Body of pancreas (tissue), 4 donors: ENCODE measurements around the gene KCNQ5. TPM values are rescaled to one million over a fixed set of nuclear protein-coding genes. Genes with fewer than 3 reads are reported as not detected.

Experiments
- ATAC-seq: fragments of 150-250 bp; one replicate; pipeline ENCODE4 v1.9.1; 2016
- DNase-seq, 4 donors: peaks; one replicate each; pipeline ENCODE4 v3.0.0-alpha.2; 2019
- H3K27ac ChIP-seq, 4 donors: fragments of 200-600 bp; sonication (generic); 1 replicate in 3 of 4; 2 replicates in 1 of 4; pipeline versions ENCODE4 v1.5.1 to v1.6.1; 2016 to 2019; ENCODE audit warnings: mild to moderate bottlenecking in 1 of 4, mixed read lengths in 1 of 4, moderate library complexity in 1 of 4
- H3K27me3 ChIP-seq, 2 donors: fragments of 200-600 bp; sonication (generic); one replicate each; pipeline ENCODE4 v1.6.0; 2016; ENCODE audit warnings: mild to moderate bottlenecking in 1 of 2
- H3K36me3 ChIP-seq, 2 donors: fragments of 200-600 bp; sonication (generic); replicated peaks in 1 of 2; 2 replicates each; pipeline ENCODE4 v1.5.1; 2016; ENCODE audit warnings: low read depth in 2 of 2; ENCODE audit not compliant: insufficient read depth in 1 of 2
- H3K4me1 ChIP-seq: fragments of 200-600 bp; sonication (generic); one replicate; pipeline ENCODE4 v1.6.0; 2016
- H3K4me3 ChIP-seq, 2 donors: fragments of 200-600 bp; sonication (generic); 1 replicate in 1 of 2; 2 replicates in 1 of 2; pipeline ENCODE4 v1.5.1; 2016 to 2019
- H3K9me3 ChIP-seq, 3 donors: fragments of 200-600 bp; sonication (generic); 1 replicate in 2 of 3; 2 replicates in 1 of 3; pipeline ENCODE4 v1.5.1; 2016
- CTCF ChIP-seq, 7 experiments: fragments of 450-650 bp in 4 of 7; fragments of 200-600 bp in 3 of 7; sonication (generic) in 3 of 7; IDR thresholded peaks; one replicate each; pipeline ENCODE4 v1.5.1; 2016 to 2019; ENCODE audit warnings: antibody characterized with exemption in 7 of 7
- POLR2A ChIP-seq, 3 donors: fragments of 450-650 bp; IDR thresholded peaks; one replicate each; pipeline ENCODE4 v1.6.1; 2016; ENCODE audit warnings: antibody characterized with exemption in 3 of 3, mild to moderate bottlenecking in 2 of 3
- WGBS, 2 donors: methylation state at CpG; one replicate each; pipeline ENCODE4 v1.1.5; 2017; 5-methylcytosine and 5-hydroxymethylcytosine counted together
- intact Hi-C: fragments of 100-400 bp; cut with DNase I; formaldehyde crosslinking; loops from one replicate; pipeline ENCODE4 v1.15.1; 2023
- total RNA-seq, 2 donors: library from RNA; depleted of rRNA; stranded (reverse); fragments of >200 nt; gene quantifications; one replicate each; pipeline ENCODE4 v1.1.0, GENCODE V29; 2016

The KCNQ5 gene
- total RNA-seq, 2 donors from 2014 or later, result 1.0 to 1.6 TPM

- no peak for TF ChIP-seq POLR2A (IDR thresholded peaks at IDR 0.05)
- TF ChIP-seq CTCF (IDR thresholded peaks at IDR 0.05), result no peak
- ATAC-seq (no peak), DNase-seq (no peak)
- WGBS, 2 donors, result 87 to 89% methylated on average over 1 of the region's 1 CpG
- intact Hi-C loops, result no loop called here
- Histone ChIP-seq H3K27me3 (no peaks in the 10 kb centered on the region), H3K27ac (no peak overlapping the region), H3K4me3 (no peak overlapping the region), H3K9me3 (no peaks in the 10 kb centered on the region), H3K4me1 (no peaks in the 10 kb centered on the region), H3K36me3 (no peaks in the 10 kb centered on the region)
Measured at GRCh38 chr6:72835749-72836148, 213.9 kb downstream of the KCNQ5 start.

- intact Hi-C loops, result no loop called here
- Histone ChIP-seq H3K36me3 (no peaks in the 10 kb centered on the region), H3K4me1 (no peaks in the 10 kb centered on the region), H3K27me3 (no peaks in the 10 kb centered on the region), H3K9me3 (no peaks in the 10 kb centered on the region), H3K4me3 (no peak overlapping the region), H3K27ac (no peak overlapping the region)
- TF ChIP-seq CTCF (IDR thresholded peaks at IDR 0.05), result no peak
- WGBS, 2 donors, result 82 to 95% methylated on average over 1 of the region's 1 CpG
- ATAC-seq, result no peak
- no peak for DNase-seq
Measured at GRCh38 chr6:72836971-72837370, 215.1 kb downstream of the KCNQ5 start.

- intact Hi-C loops, result no loop called here
- Histone ChIP-seq H3K36me3 (no peaks in the 10 kb centered on the region), H3K27me3 (no peaks in the 10 kb centered on the region), H3K4me3 (no peak overlapping the region), H3K4me1 (no peaks in the 10 kb centered on the region), H3K9me3 (no peaks in the 10 kb centered on the region), H3K27ac (no peak overlapping the region)
- no peak for TF ChIP-seq CTCF (IDR thresholded peaks at IDR 0.05)
- TF ChIP-seq POLR2A (IDR thresholded peaks at IDR 0.05), result no peak
- 69 to 78% methylated on average over 2 of the region's 2 CpGs for WGBS, 2 donors
- ATAC-seq (no peak), DNase-seq (no peak)
Measured at GRCh38 chr6:72841195-72841594, 219.3 kb downstream of the KCNQ5 start.

GRCh38 chr6:72842140-72842539, 220.3 kb downstream of the KCNQ5 start:
- H3K27me3 ChIP-seq, result no peaks in the 10 kb centered on the region
- intact Hi-C loops, result no loop called here
- H3K27ac ChIP-seq, result no peak overlapping the region
- ATAC-seq (no peak), DNase-seq (no peak)
- no peak overlapping the region for H3K4me3 ChIP-seq
- no peaks in the 10 kb centered on the region for H3K36me3 ChIP-seq
- H3K9me3 ChIP-seq, result no peaks in the 10 kb centered on the region
- no peaks in the 10 kb centered on the region for H3K4me1 ChIP-seq
- WGBS, 2 donors, result 73 to 75% methylated on average over 4 of the region's 4 CpGs
- TF ChIP-seq CTCF (IDR thresholded peaks at IDR 0.05) (no peak), POLR2A (IDR thresholded peaks at IDR 0.05) (no peak)

- no peaks in the 10 kb centered on the region for H3K27me3 ChIP-seq
- no peak for DNase-seq
- H3K4me1 ChIP-seq, result no peaks in the 10 kb centered on the region
- intact Hi-C loops, result no loop called here
- H3K4me3 ChIP-seq, result no peak overlapping the region
- TF ChIP-seq POLR2A (IDR thresholded peaks at IDR 0.05) (no peak), CTCF (IDR thresholded peaks at IDR 0.05) (no peak)
- 57 to 63% methylated on average over 4 of the region's 4 CpGs for WGBS, 2 donors
- H3K9me3 ChIP-seq, result no peaks in the 10 kb centered on the region
- no peaks in the 10 kb centered on the region for H3K36me3 ChIP-seq
- ATAC-seq, result no peak
- no peak overlapping the region for H3K27ac ChIP-seq
Measured at GRCh38 chr6:72844614-72845013, 222.8 kb downstream of the KCNQ5 start.
